HG03103 (cell line): ENCODE data around the gene SLC4A8.
"Not testable (repeated sequence)": the region's sequence is repeated elsewhere in the genome, so short reads cannot be mapped to it uniquely, and the experiment has no call there.

Experiments
- ATAC-seq: cut with Tn5 transposase; IDR thresholded peaks from one replicate; pipeline ENCODE4 v1.9.1; 2021; ENCODE audit warnings: low read depth; ENCODE audit not compliant: unreplicated experiment

SLC4A8 gene

GRCh38 chr12:51470116-51470515 is 45.5 kb downstream of the SLC4A8 start:
- no peak for ATAC-seq

GRCh38 chr12:51471111-51471864 is 46.7 kb downstream of the SLC4A8 start:
- ATAC-seq, result no peak

- ATAC-seq, result no peak
Observed at GRCh38 chr12:51472984-51473383, 48.4 kb downstream of the SLC4A8 start.

DNA sequence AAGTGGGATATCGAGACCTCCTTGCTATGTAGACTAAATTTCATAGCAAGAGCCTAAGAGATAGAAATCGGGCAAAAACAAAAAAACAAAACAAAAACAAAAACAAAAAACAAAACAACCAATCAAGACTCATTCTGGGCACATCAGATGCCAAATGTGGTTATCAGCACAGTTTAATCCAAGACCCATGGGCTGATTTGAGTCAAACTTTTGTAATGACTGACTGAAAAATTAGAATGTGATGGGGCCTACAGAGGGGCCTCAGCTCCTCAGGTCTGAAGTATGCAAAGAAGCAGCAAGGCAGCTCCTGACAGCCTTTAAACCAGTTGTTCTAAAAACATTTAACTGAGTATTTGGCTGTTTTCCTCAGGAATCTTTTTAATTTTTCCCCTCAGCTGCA is 49.3 kb downstream of the SLC4A8 start:
- no peak for ATAC-seq

GRCh38 chr12:51475543-51475942 is 50.9 kb downstream of the SLC4A8 start:
- ATAC-seq, result no peak

GRCh38 chr12:51480978-51481377 is 56.3 kb downstream of the SLC4A8 start:
- ATAC-seq, result no peak

- no peak for ATAC-seq
Observed at GRCh38 chr12:51482929-51483697, 58.5 kb downstream of the SLC4A8 start.

DNA sequence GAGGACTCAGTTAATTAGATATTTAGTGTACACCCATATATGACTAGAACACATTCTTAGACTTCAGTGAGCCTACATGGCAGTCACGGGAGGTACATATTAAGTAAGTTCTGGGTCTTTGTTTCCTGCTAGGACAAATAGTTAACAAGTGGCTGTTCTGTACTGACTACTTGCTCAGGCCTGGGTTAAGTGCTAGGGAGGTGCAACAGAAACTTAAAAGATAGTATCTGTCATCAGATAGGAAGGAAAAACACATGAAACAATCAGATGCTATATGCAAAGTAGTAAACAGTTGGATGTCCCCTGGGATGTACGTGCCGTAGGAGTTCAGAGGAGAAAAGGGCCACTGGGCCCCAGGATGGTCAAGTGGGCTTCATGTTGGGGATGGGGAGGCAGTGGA is 59.5 kb downstream of the SLC4A8 start:
- ATAC-seq, result no peak

GRCh38 chr12:51488281-51488680 is 63.6 kb downstream of the SLC4A8 start:
- no peak for ATAC-seq

DNA sequence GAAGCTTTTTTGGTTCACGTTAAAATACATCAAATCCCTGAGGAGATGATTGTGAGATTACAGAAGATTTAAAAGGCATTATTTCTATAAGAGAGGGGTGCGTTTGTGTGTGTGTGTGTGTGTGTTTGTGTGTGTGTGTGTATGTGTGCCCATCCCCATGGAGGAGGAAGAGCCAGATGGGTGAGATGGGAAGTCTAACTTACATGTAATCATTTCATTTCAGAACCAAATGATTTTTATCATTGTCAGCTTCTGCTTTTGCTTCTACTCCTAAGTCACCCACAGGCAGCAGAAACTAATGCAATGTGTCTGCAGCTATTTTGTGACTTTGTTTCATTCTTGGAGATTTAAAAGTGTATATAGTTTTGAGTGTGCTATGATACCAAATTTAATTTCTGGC is 68.7 kb downstream of the SLC4A8 start:
- no peak for ATAC-seq

DNA sequence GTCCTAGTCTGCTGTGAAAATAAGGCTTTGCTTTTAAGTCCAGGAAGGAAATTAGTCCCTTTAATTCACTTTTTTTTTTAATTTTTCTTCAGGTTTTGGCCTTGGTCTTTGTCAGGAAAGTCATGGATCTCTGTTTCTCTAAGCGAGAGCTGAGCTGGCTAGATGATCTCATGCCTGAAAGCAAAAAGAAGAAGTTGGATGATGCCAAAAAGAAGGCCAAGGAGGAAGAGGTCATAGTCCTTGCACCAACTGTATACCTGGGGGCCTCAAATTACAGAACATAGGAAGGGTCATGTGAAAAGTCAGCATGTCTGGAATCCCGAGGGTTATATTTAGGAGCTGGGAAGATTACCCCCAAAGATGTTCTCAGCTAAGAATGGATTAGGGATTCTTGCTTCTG is 72.3 kb downstream of the SLC4A8 start:
- ATAC-seq, result no peak

DNA sequence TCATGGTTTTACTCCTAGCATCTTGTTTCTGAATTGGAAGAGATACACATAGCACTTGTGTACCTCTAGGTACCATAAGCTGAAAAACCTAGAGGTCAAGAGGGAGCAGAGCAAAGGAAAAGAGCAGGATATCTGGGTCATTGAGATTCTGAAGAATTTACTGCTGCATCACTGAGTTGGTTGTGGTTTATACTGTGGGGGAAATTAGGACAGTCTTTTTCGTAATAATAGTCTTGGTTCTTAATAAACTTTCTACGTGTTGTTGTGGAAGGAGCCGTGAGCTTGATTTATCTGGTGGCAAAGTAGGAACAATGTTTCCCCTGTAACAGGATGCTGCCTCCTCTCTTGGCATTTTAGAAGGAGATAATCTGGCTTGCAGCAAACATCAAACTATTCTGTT is 80.2 kb downstream of the SLC4A8 start:
- no peak for ATAC-seq

DNA sequence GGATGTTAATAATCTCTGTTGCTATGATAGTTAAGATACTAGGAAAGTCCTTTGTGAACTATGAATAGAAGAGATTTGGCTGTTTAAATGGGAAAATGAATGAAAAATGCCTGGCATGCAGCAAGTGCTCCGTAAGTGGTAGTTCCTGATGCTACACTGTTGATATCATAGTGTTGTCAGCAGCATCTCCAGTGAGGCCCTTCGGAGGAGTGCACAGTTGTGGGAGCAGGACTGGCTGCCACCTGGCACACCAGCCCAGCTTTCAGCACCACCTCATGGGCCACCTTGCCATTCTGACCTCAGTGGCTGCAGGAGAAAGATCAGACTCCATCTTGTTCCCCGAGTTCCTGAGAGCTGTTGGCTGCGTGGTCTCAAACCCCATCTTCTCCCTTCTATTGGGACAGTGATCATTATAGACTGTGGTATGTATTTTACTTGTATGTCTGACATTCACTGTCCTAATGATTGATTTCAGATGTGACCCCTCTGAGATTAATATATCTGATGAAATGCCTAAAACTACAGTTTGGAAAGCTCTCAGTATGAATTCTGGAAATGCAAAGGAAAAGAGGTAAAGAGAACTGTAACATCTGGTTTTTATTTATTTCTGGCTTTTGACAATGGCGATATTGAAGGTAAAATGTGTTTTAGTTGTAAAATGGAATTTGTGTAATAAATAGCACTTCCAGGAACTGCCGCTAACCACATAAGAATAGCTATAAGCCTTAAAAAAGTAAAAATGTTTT is 80.9 kb downstream of the SLC4A8 start:
- no peak for ATAC-seq

DNA sequence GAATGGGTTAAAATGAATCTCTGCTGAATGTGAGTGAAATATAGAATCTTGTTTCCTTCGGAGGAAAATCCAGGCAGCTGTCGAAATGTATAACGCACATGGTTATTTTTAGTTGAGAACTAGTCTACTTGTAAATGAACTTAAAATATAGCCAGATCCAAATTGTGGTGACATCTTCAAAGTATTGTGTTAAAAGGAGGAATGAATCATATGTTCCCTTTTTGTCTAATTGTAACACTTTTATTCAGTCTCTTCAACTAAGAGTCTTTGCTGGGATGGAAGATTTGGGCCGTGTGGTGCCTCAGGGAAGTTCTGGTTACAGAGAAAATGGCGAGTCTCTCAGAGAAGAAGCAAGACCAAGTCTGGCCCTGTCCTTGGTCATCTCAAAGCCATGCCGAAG is 82.5 kb downstream of the SLC4A8 start:
- ATAC-seq, result no peak

DNA sequence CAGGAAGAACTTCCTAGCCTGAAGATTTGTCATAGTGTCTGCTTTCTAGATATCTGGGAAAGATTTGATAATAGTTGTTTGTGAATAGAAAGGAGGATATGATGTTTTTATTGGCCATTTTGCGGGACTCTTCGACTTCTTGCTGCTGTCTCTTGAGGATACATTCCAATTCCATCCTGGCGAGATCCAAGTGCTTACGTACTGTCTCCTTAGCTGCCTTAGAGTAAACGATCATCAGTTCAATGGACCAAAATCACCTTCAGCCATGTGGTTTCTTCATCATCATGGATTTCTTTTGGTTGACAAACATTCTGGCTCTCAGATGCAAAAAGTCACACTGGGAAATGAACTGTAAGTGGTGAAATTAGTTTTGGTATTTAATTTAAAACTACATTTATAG is 83.7 kb downstream of the SLC4A8 start:
- no peak for ATAC-seq

DNA sequence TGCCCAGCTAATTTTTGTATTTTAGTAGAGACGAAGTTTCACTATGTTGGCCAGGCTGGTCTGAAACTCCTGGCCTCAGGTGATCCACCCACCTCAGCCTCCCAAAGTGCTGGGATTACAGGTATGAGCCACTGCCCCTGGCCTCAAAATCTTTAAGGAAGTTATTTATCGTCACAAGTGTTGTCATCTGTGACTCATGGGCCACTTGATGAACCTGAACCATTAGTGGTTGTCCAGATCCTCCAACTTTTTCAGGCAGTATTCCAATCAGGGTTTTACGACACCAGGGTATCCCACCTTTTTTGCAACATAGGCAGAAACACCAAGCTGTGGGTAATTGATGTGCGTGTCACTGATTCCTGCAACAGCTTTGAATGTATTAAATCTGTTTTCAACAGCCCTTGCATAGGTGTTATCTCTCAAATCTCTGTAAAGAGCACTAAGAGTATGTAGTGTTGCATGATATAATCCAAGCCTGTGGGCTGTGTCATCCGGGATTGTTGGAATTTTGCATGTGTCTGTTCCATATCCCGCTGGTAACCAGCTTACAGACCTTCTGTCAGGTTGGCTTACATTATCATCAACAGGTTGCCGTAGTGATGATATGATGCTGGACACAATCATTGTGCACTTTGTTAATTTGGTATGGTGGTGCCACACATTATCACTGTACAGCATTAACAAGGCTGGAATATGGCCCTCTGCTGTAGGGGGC is 87.1 kb downstream of the SLC4A8 start:
- no peak for ATAC-seq

GRCh38 chr12:51512438-51512837 is 87.8 kb downstream of the SLC4A8 start:
- no peak for ATAC-seq

DNA sequence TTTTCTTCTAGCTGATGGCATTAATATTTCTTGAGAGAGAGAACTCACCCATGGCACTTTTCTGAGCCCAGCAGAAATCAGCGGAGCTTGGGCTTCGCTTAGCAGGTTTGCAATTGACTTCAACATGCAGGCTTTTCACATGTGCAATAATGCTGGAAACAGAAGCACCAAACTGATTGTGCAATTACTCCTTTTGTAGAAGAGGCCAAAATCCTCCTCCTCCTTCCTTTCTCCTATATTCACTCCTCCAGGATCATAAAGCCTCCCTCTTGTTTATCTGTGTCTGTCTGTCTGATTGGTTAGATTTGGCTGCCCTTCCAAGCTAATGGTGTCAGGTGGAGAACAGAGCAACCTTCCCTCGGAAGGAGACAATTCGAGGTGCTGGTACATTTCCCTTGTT is 90.4 kb downstream of the SLC4A8 start:
- ATAC-seq, result not testable (repeated sequence)

GRCh38 chr12:51517316-51517715 is 92.7 kb downstream of the SLC4A8 start:
- ATAC-seq, result no peak

DNA sequence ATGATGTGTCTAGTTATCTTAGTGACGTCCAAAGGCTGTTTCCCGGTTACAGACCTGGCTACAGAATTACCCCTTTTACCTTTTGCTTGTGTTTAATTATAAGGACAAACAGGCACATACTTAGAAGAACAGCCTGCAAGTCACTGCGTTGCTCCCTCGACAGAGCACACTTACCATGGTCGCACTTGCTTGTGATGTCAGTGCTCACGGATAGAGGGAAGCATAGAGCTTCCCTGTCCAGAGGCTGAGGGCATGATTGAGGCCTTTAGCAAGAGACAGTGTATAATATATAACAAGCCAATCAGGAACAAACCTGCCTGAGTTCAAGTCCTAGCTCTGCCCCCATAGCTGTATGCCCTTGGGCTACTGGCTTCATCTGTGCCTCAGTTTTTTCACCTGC is 93.2 kb downstream of the SLC4A8 start:
- no peak for ATAC-seq

DNA sequence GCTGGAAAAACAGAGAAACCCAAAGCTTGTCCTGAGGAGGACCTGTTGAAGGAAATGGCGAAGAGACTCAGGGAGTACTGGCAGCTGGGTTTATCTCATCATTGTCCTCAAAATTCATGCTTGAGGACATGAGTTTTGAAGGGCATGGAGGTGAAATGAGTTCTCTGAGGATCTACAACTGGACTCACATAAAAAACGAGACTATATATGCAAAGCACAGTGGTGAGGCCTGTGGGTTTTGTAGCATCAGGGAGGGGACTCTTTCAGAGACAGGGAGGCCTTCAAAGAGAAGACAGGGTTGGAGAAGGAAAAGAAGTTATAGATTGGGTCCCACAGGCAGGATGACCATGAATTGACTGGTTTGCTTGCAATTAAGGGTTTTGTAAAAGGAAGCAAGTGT is 95.1 kb downstream of the SLC4A8 start:
- no peak for ATAC-seq
